IMR-90 (cell line): ENCODE data around the gene SDCCAG8. TPM values are rescaled to one million over a fixed set of nuclear protein-coding genes. Genes with fewer than 3 reads are reported as not detected.

Experiments
- ATAC-seq: fragments of 200-7000 bp; cut with Tn5 transposase; 2 replicates; pipeline ENCODE4 v1.9.1; 2020; ENCODE audit warnings: low read depth, mild to moderate bottlenecking, moderate library complexity
- BruUV-seq: library from RNA; stranded (reverse); fragments of 400-500 nt; replicated peaks from 2 replicates; lab custom pipeline; 2021; lab: Mats Ljungman, UMichigan
- CTCF ChIA-PET: fragments of 300-600 bp; formaldehyde crosslinking; extraction: SDS; loops from one replicate; lab custom pipeline; 2021; ENCODE audit warnings: antibody characterized with exemption; lab: Yijun Ruan, JAX
- POLR2A ChIA-PET: fragments of 300-600 bp; sonication (Branson Sonifier 250); formaldehyde crosslinking; loops from one replicate; lab custom pipeline; 2022; ENCODE audit warnings: antibody characterized with exemption; ENCODE audit not compliant: unreplicated experiment; lab: Charles Lee
- DNase-seq: peaks from one replicate; pipeline ENCODE4 v3.0.0; 2013
- H2AFZ ChIP-seq: replicated peaks from 2 replicates; pipeline ENCODE3; 2013; ENCODE audit warnings: low read length, mild to moderate bottlenecking; ENCODE audit not compliant: poor library complexity
- H2AK5ac ChIP-seq: 2 replicates; pipeline ENCODE4 v1.6.1; 2013; ENCODE audit warnings: low read depth, low read length, inconsistent platforms
- H2AK9ac ChIP-seq: replicated peaks from 2 replicates; pipeline ENCODE3; 2013; ENCODE audit warnings: mild to moderate bottlenecking, low read depth, low read length, moderate library complexity; ENCODE audit not compliant: poor library complexity
- H2BK120ac ChIP-seq: 2 replicates; pipeline ENCODE4 v1.6.1; 2013; ENCODE audit warnings: low read depth, low read length, inconsistent platforms
- H2BK15ac ChIP-seq: 3 replicates; pipeline ENCODE4 v1.6.1; 2013; ENCODE audit warnings: low read depth, low read length, inconsistent platforms
- H2BK20ac ChIP-seq: 2 replicates; pipeline ENCODE4 v1.6.1; 2013; ENCODE audit warnings: low read depth, mild to moderate bottlenecking, inconsistent platforms, low read length, moderate library complexity
- H2BK5ac ChIP-seq: 2 replicates; pipeline ENCODE4 v1.6.1; 2013; ENCODE audit warnings: mild to moderate bottlenecking, low read depth, low read length, inconsistent platforms; ENCODE audit not compliant: poor library complexity, severe bottlenecking
- H3K14ac ChIP-seq: replicated peaks from 2 replicates; pipeline ENCODE4 v1.6.1; 2013; ENCODE audit warnings: low read depth, low read length, inconsistent platforms
- H3K18ac ChIP-seq: 2 replicates; pipeline ENCODE4 v1.6.1; 2013; ENCODE audit warnings: low read depth, low read length, control low read depth
- H3K23ac ChIP-seq: 2 replicates; pipeline ENCODE4 v1.6.1; 2013; ENCODE audit warnings: low read depth, low read length, inconsistent platforms
- H3K27ac ChIP-seq: 2 replicates; pipeline ENCODE4 v1.5.1; 2013; ENCODE audit warnings: mild to moderate bottlenecking, control low read depth, low read length; ENCODE audit not compliant: insufficient read depth
- H3K27me3 ChIP-seq: 2 replicates; pipeline ENCODE4 v1.6.1; 2013; ENCODE audit warnings: low read length; ENCODE audit not compliant: control insufficient read depth, insufficient read depth
- H3K36me3 ChIP-seq: 2 replicates; pipeline ENCODE4 v1.6.1; 2013; ENCODE audit warnings: low read length, mixed read lengths; ENCODE audit not compliant: control insufficient read depth, insufficient read depth
- H3K4ac ChIP-seq: 2 replicates; pipeline ENCODE4 v1.6.1; 2013; ENCODE audit warnings: low read depth, low read length, inconsistent platforms
- H3K4me1 ChIP-seq: 2 replicates; pipeline ENCODE4 v1.6.1; 2013; ENCODE audit warnings: low read length, mixed read lengths; ENCODE audit not compliant: control insufficient read depth, insufficient read depth
- H3K4me2 ChIP-seq: 2 replicates; pipeline ENCODE4 v1.6.1; 2013; ENCODE audit warnings: low read depth, mild to moderate bottlenecking, control low read depth, low read length, moderate library complexity
- H3K4me3 ChIP-seq: 2 replicates; pipeline ENCODE4 v1.5.1; 2013; ENCODE audit warnings: low read depth, mild to moderate bottlenecking, control low read depth, low read length, moderate library complexity; ENCODE audit not compliant: insufficient read depth
- H3K56ac ChIP-seq: 2 replicates; pipeline ENCODE4 v1.6.1; 2013; ENCODE audit warnings: low read length, inconsistent platforms; ENCODE audit not compliant: insufficient read depth; ENCODE audit errors: extremely low read depth
- H3K79me1 ChIP-seq, 2 experiments: 2 replicates each; pipeline ENCODE4 v1.6.1; 2013; ENCODE audit warnings: low read length in 2 of 2, inconsistent platforms in 1 of 2, low read depth in 1 of 2
- H3K9ac ChIP-seq: 2 replicates; pipeline ENCODE4 v1.6.1; 2013; ENCODE audit warnings: low read depth, low read length, control low read depth
- H3K9me1 ChIP-seq: 2 replicates; pipeline ENCODE4 v1.6.1; 2013; ENCODE audit warnings: low read length, inconsistent platforms; ENCODE audit not compliant: insufficient read depth
- H3K9me3 ChIP-seq: 2 replicates; pipeline ENCODE4 v1.6.1; 2013; ENCODE audit warnings: low read length; ENCODE audit not compliant: control insufficient read depth, insufficient read depth
- H4K20me1 ChIP-seq: 2 replicates; pipeline ENCODE4 v1.6.1; 2013; ENCODE audit warnings: low read length, inconsistent platforms; ENCODE audit not compliant: insufficient read depth
- H4K5ac ChIP-seq: 2 replicates; pipeline ENCODE4 v1.6.1; 2013; ENCODE audit warnings: mild to moderate bottlenecking, low read depth, low read length, control low read depth
- H4K8ac ChIP-seq, 2 experiments: 2 replicates each; pipeline ENCODE4 v1.6.1; 2013; ENCODE audit warnings: low read depth in 2 of 2, low read length in 2 of 2, control low read depth in 1 of 2, inconsistent platforms in 1 of 2
- H4K91ac ChIP-seq: 2 replicates; pipeline ENCODE4 v1.6.1; 2013; ENCODE audit warnings: low read depth, low read length, inconsistent platforms; ENCODE audit not compliant: insufficient read depth
- BHLHE40 ChIP-seq: fragments of 150-350 bp; IDR thresholded peaks from 2 replicates; pipeline ENCODE4 v1.6.1; 2016; ENCODE audit warnings: mild to moderate bottlenecking, low read depth, low read length
- CHD1 ChIP-seq: IDR thresholded peaks from 2 replicates; pipeline ENCODE4 v1.6.1; 2012; ENCODE audit warnings: low read depth, low read length, improper control_type of control experiment
- ELK1 ChIP-seq: fragments of 150-350 bp; IDR thresholded peaks from 2 replicates; pipeline ENCODE4 v1.6.1; 2016; ENCODE audit warnings: low read depth, mild to moderate bottlenecking, low read length, moderate library complexity, borderline replicate concordance
- FOS ChIP-seq: fragments of 150-350 bp; IDR thresholded peaks from 2 replicates; pipeline ENCODE4 v1.6.1; 2016; ENCODE audit warnings: low read depth, low read length
- MAFK ChIP-seq: IDR thresholded peaks from 2 replicates; pipeline ENCODE4 v1.6.1; 2012; ENCODE audit warnings: low read depth, low read length, improper control_type of control experiment
- MXI1 ChIP-seq: IDR thresholded peaks from 2 replicates; pipeline ENCODE4 v1.6.1; 2012; ENCODE audit warnings: low read depth, mild to moderate bottlenecking, low read length, moderate library complexity, borderline replicate concordance
- POLR2A ChIP-seq: IDR thresholded peaks from 2 replicates; pipeline ENCODE4 v1.6.1; 2012; ENCODE audit warnings: mild to moderate bottlenecking, low read depth, low read length
- RFX5 ChIP-seq: IDR thresholded peaks from 2 replicates; pipeline ENCODE4 v1.8.0; 2012; ENCODE audit warnings: low read depth, mild to moderate bottlenecking, low read length, moderate library complexity
- SMC3 ChIP-seq: fragments of 150-350 bp; IDR thresholded peaks from 2 replicates; pipeline ENCODE4 v1.6.1; 2016; ENCODE audit warnings: low read depth, mild to moderate bottlenecking, antibody characterized with exemption, low read length, moderate library complexity
- USF2 ChIP-seq: fragments of 150-350 bp; IDR thresholded peaks from 2 replicates; pipeline ENCODE4 v1.6.1; 2017; ENCODE audit warnings: mild to moderate bottlenecking, antibody characterized with exemption, low read length, low read depth
- WGBS, 2 experiments: methylation state at CpG; one replicate each; pipeline versions ENCODE4 v1.1.5 to v1.1.7; 2013; ENCODE audit warnings: missing lambda C conversion rate in 2 of 2; ENCODE audit not compliant: insufficient read length in 1 of 2; ENCODE audit errors: extremely low coverage in 2 of 2; 5-methylcytosine and 5-hydroxymethylcytosine counted together
- dilution Hi-C: fragments of 300-500 bp; cut with HindIII; formaldehyde crosslinking; loops from one replicate; pipeline ENCODE4 v1.14.3; 2018; ENCODE audit warnings: low sequenced_read_pairs; ENCODE audit not compliant: unreplicated experiment
- in situ Hi-C: fragments of 300-500 bp; cut with MboI; formaldehyde crosslinking; loops from 3 replicates; pipeline ENCODE4 v1.14.3; 2019; ENCODE audit warnings: low sequenced_read_pairs, inconsistent platforms, mixed read lengths
- intact Hi-C: fragments of 100-400 bp; cut with micrococcal nuclease; formaldehyde crosslinking; loops from 2 replicates; pipeline ENCODE4 v1.10.0; 2022
- polyA plus RNA-seq, 3 experiments: library from polyadenylated mRNA; depleted of rRNA; stranded (reverse); fragments of >200 nt; gene quantifications; 2 replicates each; pipeline ENCODE4 v1.2.3, GENCODE V29; 2012; ENCODE audit warnings: low replicate concordance in 1 of 3
- total RNA-seq: library from RNA; depleted of rRNA; stranded (reverse); fragments of >200 nt; gene quantifications from 2 replicates; pipeline ENCODE4 v1.2.3, GENCODE V29; 2012

SDCCAG8 gene
- total and polyA plus RNA-seq, 2 of the 4 experiments (the other 2 are of a cell fraction): 25.2 to 46.8 TPM

- Histone ChIP-seq H4K91ac (no peak overlapping the region), H3K4me3 (no peak overlapping the region), H2AK5ac (no peak overlapping the region), H3K56ac (no peak overlapping the region), H3K4me2 (no peak overlapping the region), H3K27ac (no peak overlapping the region), H3K14ac (no peak overlapping the region), H2AK9ac (no peak overlapping the region), H3K36me3 (0 out of 2 replicates have a peak, but pooled peaks cover 2% of the 10 kb centered on the region), H3K79me1 (peaks cover 0 to 5% of the 10 kb centered on the region in 2 experiments; a peak in 1 of 4 replicates), H2BK120ac (no peak overlapping the region), H3K18ac (no peak overlapping the region), H3K23ac (no peak overlapping the region), H2BK20ac (no peak overlapping the region), H4K8ac (no peak overlapping the region), H3K4me1 (peaks cover 11% of the 10 kb centered on the region), H3K9ac (no peak overlapping the region), H3K4ac (no peak overlapping the region), H2BK5ac (no peak overlapping the region), H3K27me3 (no peaks in the 10 kb centered on the region), H2AFZ (no peak overlapping the region), H4K5ac (no peak overlapping the region), H3K9me1 (no peaks in the 10 kb centered on the region; the same call in 1 of the 2 replicates), H4K20me1 (no peaks in the 10 kb centered on the region), H2BK15ac (no peak overlapping the region), H3K9me3 (no peaks in the 10 kb centered on the region)
- 20% methylated on average over 1 of the region's 7 CpGs; no CpG with 5 or more reads in 1 of the 2 experiments for WGBS, 2 experiments
- CTCF ChIA-PET: no interaction called here
- TF ChIP-seq ELK1: no peak
- no peak for TF ChIP-seq POLR2A
- no peak for TF ChIP-seq MAFK
- TF ChIP-seq RFX5: no peak
- no peak for TF ChIP-seq CHD1
- TF ChIP-seq USF2: no peak
- TF ChIP-seq MXI1: no peak
- TF ChIP-seq BHLHE40: no peak
- no peak for TF ChIP-seq FOS
- TF ChIP-seq SMC3: no peak
- POLR2A ChIA-PET: no interaction called here
- DNase-seq: no peak
- in situ Hi-C loops: no loop called here
- no TSS peak for BruUV-seq
- dilution Hi-C loops: no loop called here
- ATAC-seq: no peak
- intact Hi-C loops: loop anchor here (5.0 to 10.0 kb wide), 2 partner anchors 277 to 574 kb away; no protein-coding TSS in a partner anchor
These were observed 214.7 kb downstream of the SDCCAG8 start for GRCh38 chr1:243470502-243470901.
